CD4-positive, alpha-beta T cell (primary cell): ENCODE measurements around the gene CEP72. TPM values are rescaled to one million over a fixed set of nuclear protein-coding genes. Genes with fewer than 3 reads are reported as not detected.
A peak's percentile ranks its signal among the peaks of the same experiment; 100 is the strongest.
"Not testable (repeated sequence)": the region's sequence is repeated elsewhere in the genome, so short reads cannot be mapped to it uniquely, and the experiment has no call there.

Experiments used
- ATAC-seq: fragments of 200-7000 bp; cut with Tn5 transposase; one replicate; pipeline ENCODE4 v1.10.0; 2022; ENCODE audit warnings: mild to moderate bottlenecking; ENCODE audit not compliant: poor library complexity
- CTCF ChIA-PET: fragments of 350-600 bp; sonication (Branson Sonifier 250); formaldehyde crosslinking; loops from one replicate; lab custom pipeline; 2021; ENCODE audit warnings: antibody characterized with exemption, inconsistent platforms; lab: Charles Lee
- POLR2A ChIA-PET: fragments of 350-600 bp; sonication (Branson Sonifier 250); formaldehyde crosslinking; loops from one replicate; lab custom pipeline; 2021; ENCODE audit warnings: antibody characterized with exemption, inconsistent platforms; lab: Charles Lee
- DNase-seq, 14 experiments: peaks; one replicate each; pipeline ENCODE4 v3.0.0-alpha.2; 2013 to 2020; ENCODE audit warnings: mixed read lengths in 2 of 14
- H3K27ac ChIP-seq, 2 donors: one replicate each; pipeline versions ENCODE4 v1.5.1 to v1.7.0; 2013; ENCODE audit warnings: low read length in 2 of 2, low read depth in 1 of 2, mild to moderate bottlenecking in 1 of 2
- H3K27me3 ChIP-seq, 2 experiments: 1 replicate in 1 of 2; 2 replicates in 1 of 2; pipeline versions ENCODE4 v1.6.1 to v1.7.0; 2013; ENCODE audit warnings: low read length in 2 of 2, control low read depth in 1 of 2, mild to moderate bottlenecking in 1 of 2, moderate library complexity in 1 of 2; ENCODE audit not compliant: insufficient read depth in 2 of 2, control insufficient read depth in 1 of 2
- H3K36me3 ChIP-seq: one replicate; pipeline ENCODE4 v1.6.1; 2013; ENCODE audit warnings: low read length, control low read depth; ENCODE audit not compliant: insufficient read depth
- H3K4me1 ChIP-seq: one replicate; pipeline ENCODE4 v1.6.1; 2013; ENCODE audit warnings: low read length, control low read depth; ENCODE audit not compliant: insufficient read depth
- H3K4me3 ChIP-seq: one replicate; pipeline ENCODE4 v1.5.1; 2013; ENCODE audit warnings: mild to moderate bottlenecking, low read length, moderate library complexity
- H3K9me3 ChIP-seq, 2 experiments: 1 replicate in 1 of 2; 2 replicates in 1 of 2; pipeline versions ENCODE4 v1.6.1 to v1.7.0; 2013; ENCODE audit warnings: low read length in 2 of 2, mild to moderate bottlenecking in 2 of 2, control low read depth in 1 of 2, moderate library complexity in 1 of 2; ENCODE audit not compliant: control insufficient read depth in 1 of 2, insufficient read depth in 1 of 2
- H3K27ac Mint-ChIP-seq: one replicate; pipeline ENCODE4 v1.8.0; 2020; ENCODE audit warnings: mixed read lengths
- H3K27me3 Mint-ChIP-seq: one replicate; pipeline ENCODE4 v1.8.0; 2021; ENCODE audit warnings: mixed read lengths
- H3K36me3 Mint-ChIP-seq: one replicate; pipeline ENCODE4 v1.8.0; 2021; ENCODE audit warnings: low read depth, mixed read lengths
- H3K4me1 Mint-ChIP-seq: one replicate; pipeline ENCODE4 v1.8.0; 2021; ENCODE audit warnings: low read depth, mixed read lengths
- H3K4me3 Mint-ChIP-seq: one replicate; pipeline ENCODE4 v1.8.0; 2020; ENCODE audit warnings: mild to moderate bottlenecking, mixed read lengths
- H3K9me3 Mint-ChIP-seq: one replicate; pipeline ENCODE4 v1.8.0; 2020; ENCODE audit warnings: mixed read lengths
- CTCF ChIP-seq: fragments of 200-600 bp; IDR thresholded peaks from one replicate; pipeline ENCODE4 v1.8.0; 2022; ENCODE audit warnings: antibody characterized with exemption, mild to moderate bottlenecking
- intact Hi-C, 2 experiments: fragments of 100-400 bp; cut with DNase I in 1 of 2; cut with micrococcal nuclease in 1 of 2; formaldehyde crosslinking; loops; one replicate each; pipeline versions ENCODE4 v1.15.1 to v1.9.0; 2023 to 2025; cut with DNase I, micrococcal nuclease
- total RNA-seq, 174 experiments: library from RNA in 2 of 174; stranded (reverse) in 2 of 174; gene quantifications; one replicate each; pipeline ENCODE4 v1.2.3 and lab custom pipeline; 2021 to 2026

Gene CEP72
- total RNA-seq, 2 experiments from 2014 or later: 7.6 to 8.0 TPM

- ChIA-PET POLR2A (no interaction called here), CTCF (no interaction called here)
- Mint-ChIP-seq H3K4me1 (peaks cover 8% of the 10 kb centered on the region), H3K36me3 (no peaks in the 10 kb centered on the region), H3K27me3 (peaks cover 21% of the 10 kb centered on the region), H3K9me3 (no peaks in the 10 kb centered on the region), H3K27ac (no peak overlapping the region), H3K4me3 (no peak overlapping the region)
- no peak overlapping the region for H3K27ac ChIP-seq
- ATAC-seq (no peak), DNase-seq (peak in 1 of 14 experiments; percentile 27)
- H3K4me1 ChIP-seq: no peaks in the 10 kb centered on the region
- H3K36me3 ChIP-seq: no peaks in the 10 kb centered on the region
- H3K4me3 ChIP-seq: no peak overlapping the region
- H3K27me3 ChIP-seq: peaks cover 2 to 8% of the 10 kb centered on the region in 2 experiments
- no peaks in the 10 kb centered on the region for H3K9me3 ChIP-seq
- intact Hi-C loops: no loop called here
- no peak for TF ChIP-seq CTCF
Measured at GRCh38 chr5:604391-604831, 7.7 kb upstream of the CEP72 start.

GRCh38 chr5:605090-605489 is 7.0 kb upstream of the CEP72 start:
- H3K27ac Mint-ChIP-seq, H3K36me3 Mint-ChIP-seq, H3K4me3 Mint-ChIP-seq, CTCF ChIA-PET, H3K36me3 ChIP-seq, H3K4me3 ChIP-seq, H3K9me3 ChIP-seq, ATAC-seq, H3K27me3 ChIP-seq, H3K4me1 ChIP-seq, H3K4me1 Mint-ChIP-seq, intact Hi-C loops, POLR2A ChIA-PET, H3K9me3 Mint-ChIP-seq, H3K27ac ChIP-seq: not testable (repeated sequence)
- H3K27me3 Mint-ChIP-seq: peaks cover 20% of the 10 kb centered on the region
- DNase-seq: peak in 1 of 14 experiments; percentile 17

DNA sequence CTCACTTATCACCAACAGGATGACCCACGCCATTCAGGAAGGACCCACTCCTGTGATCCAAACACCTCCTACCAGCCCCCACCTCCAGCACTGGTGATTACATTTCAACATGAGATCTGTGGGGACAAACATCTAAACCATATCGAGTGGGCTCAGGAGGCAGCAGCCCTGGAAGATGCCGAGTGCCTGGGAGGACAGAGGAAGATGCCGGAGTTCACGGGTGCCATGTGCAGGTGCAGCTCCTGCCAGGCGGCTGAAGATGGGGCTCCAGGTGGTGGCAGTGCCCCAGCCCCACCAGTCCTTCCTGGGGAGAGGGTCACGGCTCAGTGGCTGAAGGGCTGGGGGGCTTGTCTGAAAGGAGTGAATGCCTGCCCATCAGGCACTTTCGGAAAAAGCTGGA is 6.1 kb upstream of the CEP72 start:
- DNase-seq: peak in 1 of 14 experiments; percentile 7
- CTCF ChIA-PET: no interaction called here
- intact Hi-C loops: no loop called here
- Histone ChIP-seq H3K4me1 (peaks cover 8% of the 10 kb centered on the region), H3K4me3 (no peak overlapping the region), H3K9me3 (no peaks in the 10 kb centered on the region), H3K27ac (no peak overlapping the region), H3K36me3 (no peaks in the 10 kb centered on the region), H3K27me3 (peaks cover 2 to 8% of the 10 kb centered on the region in 2 experiments)
- peaks cover 16% of the 10 kb centered on the region for H3K4me1 Mint-ChIP-seq
- no peaks in the 10 kb centered on the region for H3K9me3 Mint-ChIP-seq
- H3K27ac Mint-ChIP-seq: no peak overlapping the region
- TF ChIP-seq CTCF: no peak
- ATAC-seq: no peak
- H3K36me3 Mint-ChIP-seq: no peaks in the 10 kb centered on the region
- POLR2A ChIA-PET: no interaction called here
- peaks cover 20% of the 10 kb centered on the region for H3K27me3 Mint-ChIP-seq
- no peak overlapping the region for H3K4me3 Mint-ChIP-seq
